C4-2B (cell line): ENCODE data around the gene GNAI2.

Experiments used
- ZFX ChIP-seq: fragments of 450-650 bp; IDR thresholded peaks from 2 replicates; pipeline ENCODE4 v1.6.1; 2017
- TF ChIP-seq, protein P1 (sequence below): fragments of 450-650 bp; conservative IDR thresholded peaks from 2 replicates; pipeline ENCODE4 v1.5.1; 2017; ENCODE audit warnings: mild to moderate bottlenecking

GRCh38 chr3:50294089-50294488 lies 58.1 kb downstream of the GNAI2 start:
- TF ChIP-seq, protein P1, sequence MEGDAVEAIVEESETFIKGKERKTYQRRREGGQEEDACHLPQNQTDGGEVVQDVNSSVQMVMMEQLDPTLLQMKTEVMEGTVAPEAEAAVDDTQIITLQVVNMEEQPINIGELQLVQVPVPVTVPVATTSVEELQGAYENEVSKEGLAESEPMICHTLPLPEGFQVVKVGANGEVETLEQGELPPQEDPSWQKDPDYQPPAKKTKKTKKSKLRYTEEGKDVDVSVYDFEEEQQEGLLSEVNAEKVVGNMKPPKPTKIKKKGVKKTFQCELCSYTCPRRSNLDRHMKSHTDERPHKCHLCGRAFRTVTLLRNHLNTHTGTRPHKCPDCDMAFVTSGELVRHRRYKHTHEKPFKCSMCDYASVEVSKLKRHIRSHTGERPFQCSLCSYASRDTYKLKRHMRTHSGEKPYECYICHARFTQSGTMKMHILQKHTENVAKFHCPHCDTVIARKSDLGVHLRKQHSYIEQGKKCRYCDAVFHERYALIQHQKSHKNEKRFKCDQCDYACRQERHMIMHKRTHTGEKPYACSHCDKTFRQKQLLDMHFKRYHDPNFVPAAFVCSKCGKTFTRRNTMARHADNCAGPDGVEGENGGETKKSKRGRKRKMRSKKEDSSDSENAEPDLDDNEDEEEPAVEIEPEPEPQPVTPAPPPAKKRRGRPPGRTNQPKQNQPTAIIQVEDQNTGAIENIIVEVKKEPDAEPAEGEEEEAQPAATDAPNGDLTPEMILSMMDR, result no peak
- no peak for TF ChIP-seq ZFX
